Breast epithelium (tissue), 4 donors: ENCODE measurements around the gene DDX25. TPM values are rescaled to one million over a fixed set of nuclear protein-coding genes. Genes with fewer than 3 reads are reported as not detected.

Source experiments
- DNase-seq, 2 donors: peaks; one replicate each; pipeline ENCODE4 v3.0.0-alpha.2; 2019; ENCODE audit warnings: low spot score in 2 of 2
- H3K27ac ChIP-seq, 2 donors: fragments of 200-600 bp; sonication (generic) in 1 of 2; one replicate each; pipeline ENCODE4 v1.5.1; 2016 to 2019; ENCODE audit warnings: mild to moderate bottlenecking in 1 of 2
- H3K27me3 ChIP-seq, 2 donors: fragments of 200-600 bp; sonication (generic) in 1 of 2; one replicate each; pipeline versions ENCODE4 v1.5.1 to v1.6.0; 2017 to 2019; ENCODE audit warnings: control low read depth in 1 of 2, mild to moderate bottlenecking in 1 of 2
- H3K36me3 ChIP-seq: fragments of 200-600 bp; one replicate; pipeline ENCODE4 v1.5.1; 2019
- H3K4me1 ChIP-seq, 2 donors: fragments of 200-600 bp; sonication (generic); one replicate each; pipeline ENCODE4 v1.5.1; 2016 to 2019; ENCODE audit warnings: control low read depth in 1 of 2
- H3K4me3 ChIP-seq, 3 donors: fragments of 200-600 bp; sonication (generic); 1 replicate in 2 of 3; 2 replicates in 1 of 3; pipeline ENCODE4 v1.5.1; 2016 to 2019; ENCODE audit warnings: mild to moderate bottlenecking in 3 of 3, moderate library complexity in 2 of 3
- H3K9me3 ChIP-seq, 2 donors: fragments of 200-600 bp; sonication (generic) in 1 of 2; one replicate each; pipeline ENCODE4 v1.5.1; 2016 to 2019; ENCODE audit warnings: control low read depth in 1 of 2
- CTCF ChIP-seq, 3 donors: fragments of 450-650 bp; IDR thresholded peaks; one replicate each; pipeline ENCODE4 v1.5.1; 2016 to 2017; ENCODE audit warnings: antibody characterized with exemption in 3 of 3, mild to moderate bottlenecking in 3 of 3, moderate library complexity in 3 of 3
- POLR2A ChIP-seq: fragments of 450-650 bp; IDR thresholded peaks from one replicate; pipeline ENCODE4 v1.6.1; 2016; ENCODE audit warnings: antibody characterized with exemption, mild to moderate bottlenecking, moderate library complexity
- POLR2AphosphoS5 ChIP-seq, 3 donors: sonication (generic); formaldehyde crosslinking; IDR thresholded peaks; one replicate each; pipeline ENCODE4 v1.6.1; 2017; ENCODE audit warnings: antibody characterized with exemption in 3 of 3
- intact Hi-C: fragments of 100-400 bp; cut with DNase I; formaldehyde crosslinking; loops from one replicate; pipeline ENCODE4 v1.15.1; 2023; ENCODE audit warnings: low total_unique reads
- total RNA-seq, 3 donors: library from RNA; depleted of rRNA; stranded (reverse); fragments of >200 nt; gene quantifications; one replicate each; pipeline ENCODE4 v1.1.0, GENCODE V29; 2016

The DDX25 gene
- total RNA-seq, 3 donors from 2014 or later = 0.29 TPM; not detected in 2

- intact Hi-C loops = no loop called here
- peak in 1 of 2 donors; percentile 30 for DNase-seq
- Histone ChIP-seq H3K4me3 (peak overlapping the region; percentile 61 to 77 (median 76)), H3K27ac (peak overlapping the region; percentile 87 to 90), H3K9me3 (no peaks in the 10 kb centered on the region), H3K4me1 (no peaks in the 10 kb centered on the region), H3K36me3 (no peaks in the 10 kb centered on the region), H3K27me3 (no peaks in the 10 kb centered on the region)
- TF ChIP-seq POLR2A = no peak
- TF ChIP-seq POLR2AphosphoS5 (IDR thresholded peaks at IDR 0.05) = no peak
- TF ChIP-seq CTCF (IDR thresholded peaks at IDR 0.05) = no peak
Measured at GRCh38 chr11:125886997-125887372, 17.3 kb upstream of the DDX25 start.

GRCh38 chr11:125887373-125888324 lies 16.7 kb upstream of the DDX25 start, which contains the start of gene HYLS1:
HYLS1 (plus strand) TSS chr11:125887668; CDS start chr11:125899369, 11,701 bp downstream.
- H3K9me3 ChIP-seq = no peaks in the 10 kb centered on the region
- intact Hi-C loops = no loop called here

GRCh38 chr11:125890447-125891100 lies 13.7 kb upstream of the DDX25 start:
- Histone ChIP-seq H3K27me3 (no peaks in the 10 kb centered on the region), H3K36me3 (no peaks in the 10 kb centered on the region), H3K4me1 (no peaks in the 10 kb centered on the region), H3K4me3 (no peak overlapping the region), H3K9me3 (no peaks in the 10 kb centered on the region), H3K27ac (no peak overlapping the region)
- TF ChIP-seq POLR2A (no peak), CTCF (IDR thresholded peaks at IDR 0.05) (no peak), POLR2AphosphoS5 (IDR thresholded peaks at IDR 0.05) (no peak)
- no peak for DNase-seq
- intact Hi-C loops = no loop called here

More at GRCh38 chr11:125887373-125888324, 16.7 kb upstream of the DDX25 start, which contains the start of gene HYLS1:
- H3K27me3 ChIP-seq = no peaks in the 10 kb centered on the region
- peak within 1 kb of the TSS; percentile 61 to 77 (median 76) for H3K4me3 ChIP-seq
- H3K36me3 ChIP-seq = no peaks in the 10 kb centered on the region
- H3K27ac ChIP-seq = peak within 1 kb of the TSS; percentile 87 to 90
- no peaks in the 10 kb centered on the region for H3K4me1 ChIP-seq
- peak; percentile 87 to 89 for DNase-seq
- TF ChIP-seq POLR2AphosphoS5 (IDR thresholded peaks at IDR 0.05) (peak; percentile 39 to 68 (median 55)), CTCF (IDR thresholded peaks at IDR 0.05) (no peak)

GRCh38 chr11:125892071-125892470 lies 12.2 kb upstream of the DDX25 start:
- intact Hi-C loops = no loop called here
- DNase-seq = no peak
- H3K27me3 ChIP-seq = no peaks in the 10 kb centered on the region
- no peaks in the 10 kb centered on the region for H3K36me3 ChIP-seq
- H3K27ac ChIP-seq = no peak overlapping the region
- no peaks in the 10 kb centered on the region for H3K4me1 ChIP-seq
- no peak overlapping the region for H3K4me3 ChIP-seq
- no peaks in the 10 kb centered on the region for H3K9me3 ChIP-seq
- TF ChIP-seq POLR2AphosphoS5 (IDR thresholded peaks at IDR 0.05) (no peak), CTCF (IDR thresholded peaks at IDR 0.05) (no peak), POLR2A (no peak)

GRCh38 chr11:125892994-125893393 lies 11.3 kb upstream of the DDX25 start:
- no peak for DNase-seq
- Histone ChIP-seq H3K27me3 (no peaks in the 10 kb centered on the region), H3K36me3 (no peaks in the 10 kb centered on the region), H3K9me3 (no peaks in the 10 kb centered on the region), H3K4me3 (no peak overlapping the region), H3K4me1 (no peaks in the 10 kb centered on the region), H3K27ac (no peak overlapping the region)
- intact Hi-C loops = no loop called here
- TF ChIP-seq POLR2AphosphoS5 (IDR thresholded peaks at IDR 0.05) = no peak
- TF ChIP-seq CTCF (IDR thresholded peaks at IDR 0.05) = no peak
- TF ChIP-seq POLR2A = no peak
